Left ventricle myocardium inferior (tissue), 1 donor: Measurements from ENCODE around the gene LRRC45. TPM values are rescaled to one million over a fixed set of nuclear protein-coding genes. Genes with fewer than 3 reads are reported as not detected.

ENCODE experiments used
- DNase-seq: peaks from one replicate; pipeline ENCODE4 v3.0.0-alpha.2; 2020
- H3K27ac ChIP-seq: fragments of 200-600 bp; replicated peaks from 2 replicates; pipeline ENCODE4 v1.8.0; 2021
- H3K27me3 ChIP-seq: fragments of 200-600 bp; 2 replicates; pipeline ENCODE4 v1.8.0; 2021; ENCODE audit warnings: low read depth
- H3K36me3 ChIP-seq: fragments of 200-600 bp; 2 replicates; pipeline ENCODE4 v1.8.0; 2021
- H3K4me1 ChIP-seq: fragments of 200-600 bp; 2 replicates; pipeline ENCODE4 v1.8.0; 2021
- H3K4me3 ChIP-seq: fragments of 200-600 bp; 2 replicates; pipeline ENCODE4 v1.8.0; 2021; ENCODE audit warnings: mild to moderate bottlenecking, moderate library complexity
- H3K9me3 ChIP-seq: fragments of 200-600 bp; replicated peaks from 2 replicates; pipeline ENCODE4 v1.8.0; 2021
- intact Hi-C: fragments of 100-400 bp; cut with micrococcal nuclease; formaldehyde crosslinking; loops from one replicate; pipeline ENCODE4 v1.11.0; 2022
- total RNA-seq: library from RNA; stranded (reverse); fragmentation: NEBNext Ultra II Directional; extraction: Animal tissue kit (Norgen Biotek cat#: 25700); gene quantifications from one replicate; pipeline ENCODE4 v1.2.1, GENCODE V29; 2021
- TF ChIP-seq, protein P1 (sequence below): fragments of 200-600 bp; IDR thresholded peaks from 2 replicates; pipeline ENCODE4 v1.8.0; 2021; ENCODE audit warnings: antibody characterized with exemption, mild to moderate bottlenecking, borderline replicate concordance
- donor health status: DM: no; HTN: yes; CAD: no; lungs with severe emphysema.

LRRC45 gene
- total RNA-seq, 1 donor from 2014 or later, result 4.3 TPM

DNA sequence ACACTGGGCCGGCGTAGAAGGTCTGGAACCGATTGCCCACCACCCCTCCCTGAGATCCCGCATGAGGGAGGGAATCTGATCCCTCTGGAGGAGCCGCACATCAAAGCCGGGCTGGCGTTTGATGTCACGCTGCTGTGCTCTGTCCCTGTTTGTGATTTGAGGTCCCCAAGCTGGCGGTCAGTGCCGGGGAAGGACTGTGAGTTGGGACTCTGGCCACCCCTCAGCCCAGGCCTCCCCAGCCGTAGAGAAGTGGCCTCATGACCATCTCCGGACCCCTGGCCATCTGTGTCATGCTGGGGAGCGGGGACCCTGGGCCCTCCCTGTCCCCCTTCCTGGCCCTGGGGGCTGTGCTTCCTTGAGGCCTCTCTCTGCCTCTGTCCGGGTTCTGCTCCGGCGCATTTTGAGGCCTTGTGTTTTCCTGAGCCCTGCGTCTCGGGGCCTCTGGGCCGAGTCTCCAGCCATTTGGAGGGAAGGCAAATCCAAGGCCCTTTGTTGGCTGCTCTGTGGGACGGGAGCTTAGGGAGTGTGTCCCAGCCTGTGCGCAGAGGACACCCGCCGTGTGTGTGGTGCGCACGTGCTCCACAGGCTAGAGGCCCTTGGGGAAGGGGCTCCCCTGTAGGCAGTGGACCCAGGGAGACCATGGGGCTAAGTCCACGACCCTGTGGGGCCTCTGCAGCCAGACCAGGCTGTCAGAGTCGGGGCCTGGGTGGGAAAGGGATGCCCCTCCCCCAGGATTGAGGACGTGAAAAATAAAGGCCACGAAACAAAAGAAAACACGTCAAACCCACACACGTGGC lies 30.6 kb upstream of the LRRC45 start:
- H3K4me1 ChIP-seq, result peaks cover 25% of the 10 kb centered on the region
- peak overlapping the region; percentile 57 for H3K4me3 ChIP-seq
- no peaks in the 10 kb centered on the region for H3K27me3 ChIP-seq
- TF ChIP-seq, protein P1, sequence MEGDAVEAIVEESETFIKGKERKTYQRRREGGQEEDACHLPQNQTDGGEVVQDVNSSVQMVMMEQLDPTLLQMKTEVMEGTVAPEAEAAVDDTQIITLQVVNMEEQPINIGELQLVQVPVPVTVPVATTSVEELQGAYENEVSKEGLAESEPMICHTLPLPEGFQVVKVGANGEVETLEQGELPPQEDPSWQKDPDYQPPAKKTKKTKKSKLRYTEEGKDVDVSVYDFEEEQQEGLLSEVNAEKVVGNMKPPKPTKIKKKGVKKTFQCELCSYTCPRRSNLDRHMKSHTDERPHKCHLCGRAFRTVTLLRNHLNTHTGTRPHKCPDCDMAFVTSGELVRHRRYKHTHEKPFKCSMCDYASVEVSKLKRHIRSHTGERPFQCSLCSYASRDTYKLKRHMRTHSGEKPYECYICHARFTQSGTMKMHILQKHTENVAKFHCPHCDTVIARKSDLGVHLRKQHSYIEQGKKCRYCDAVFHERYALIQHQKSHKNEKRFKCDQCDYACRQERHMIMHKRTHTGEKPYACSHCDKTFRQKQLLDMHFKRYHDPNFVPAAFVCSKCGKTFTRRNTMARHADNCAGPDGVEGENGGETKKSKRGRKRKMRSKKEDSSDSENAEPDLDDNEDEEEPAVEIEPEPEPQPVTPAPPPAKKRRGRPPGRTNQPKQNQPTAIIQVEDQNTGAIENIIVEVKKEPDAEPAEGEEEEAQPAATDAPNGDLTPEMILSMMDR, result no peak
- H3K27ac ChIP-seq, result peak overlapping the region; percentile 92
- intact Hi-C loops, result no loop called here
- peaks cover 15% of the 10 kb centered on the region for H3K36me3 ChIP-seq
- no peak for DNase-seq
- H3K9me3 ChIP-seq, result no peaks in the 10 kb centered on the region

DNA sequence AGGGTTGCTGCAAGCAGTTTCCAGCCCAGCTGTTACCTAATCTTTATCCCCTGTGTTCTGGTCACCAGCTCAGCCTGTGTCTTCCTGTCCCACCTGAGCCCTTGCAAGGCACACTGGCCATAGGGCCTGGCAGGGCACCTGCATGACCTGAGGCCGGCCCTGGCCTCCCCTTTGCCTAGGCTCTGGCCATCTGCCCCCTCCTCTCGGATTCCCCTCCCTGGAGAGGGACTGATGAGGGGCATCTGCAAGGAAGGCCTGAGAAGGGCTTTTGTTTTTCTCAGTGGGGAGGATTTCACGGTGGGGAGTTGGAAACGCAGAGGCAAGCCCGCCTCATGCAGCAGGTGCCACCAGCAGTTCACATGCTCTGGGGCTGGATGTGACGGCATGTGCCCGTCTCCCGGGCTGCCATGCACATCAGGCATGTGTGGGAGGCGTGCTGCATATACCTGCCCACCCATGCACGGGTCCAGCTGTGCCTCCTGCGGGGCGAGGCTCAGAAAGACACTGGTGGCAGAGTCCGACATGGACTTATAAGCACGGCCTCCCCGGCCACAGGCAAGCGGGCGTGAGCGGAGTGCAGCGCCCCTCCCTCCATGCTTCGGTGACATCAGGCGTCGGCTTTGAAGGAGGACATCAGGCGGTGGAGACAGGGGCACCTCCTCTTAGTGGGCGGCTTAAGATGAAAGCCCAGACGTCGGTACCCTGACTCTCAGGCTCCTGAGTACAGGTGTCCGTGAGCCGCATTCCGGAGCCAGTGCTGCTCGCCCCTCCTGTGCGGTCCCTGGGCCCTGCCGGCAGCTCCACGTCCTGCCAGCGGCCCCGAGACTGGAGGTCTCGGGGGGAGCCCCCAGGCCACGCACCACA lies 29.1 kb upstream of the LRRC45 start:
- no peaks in the 10 kb centered on the region for H3K27me3 ChIP-seq
- intact Hi-C loops, result no loop called here
- no peak for DNase-seq
- no peak overlapping the region for H3K27ac ChIP-seq
- TF ChIP-seq, protein P1, result no peak
- no peaks in the 10 kb centered on the region for H3K9me3 ChIP-seq
- no peak overlapping the region for H3K4me3 ChIP-seq
- H3K36me3 ChIP-seq, result peaks cover 15% of the 10 kb centered on the region
- H3K4me1 ChIP-seq, result peaks cover 31% of the 10 kb centered on the region

DNA sequence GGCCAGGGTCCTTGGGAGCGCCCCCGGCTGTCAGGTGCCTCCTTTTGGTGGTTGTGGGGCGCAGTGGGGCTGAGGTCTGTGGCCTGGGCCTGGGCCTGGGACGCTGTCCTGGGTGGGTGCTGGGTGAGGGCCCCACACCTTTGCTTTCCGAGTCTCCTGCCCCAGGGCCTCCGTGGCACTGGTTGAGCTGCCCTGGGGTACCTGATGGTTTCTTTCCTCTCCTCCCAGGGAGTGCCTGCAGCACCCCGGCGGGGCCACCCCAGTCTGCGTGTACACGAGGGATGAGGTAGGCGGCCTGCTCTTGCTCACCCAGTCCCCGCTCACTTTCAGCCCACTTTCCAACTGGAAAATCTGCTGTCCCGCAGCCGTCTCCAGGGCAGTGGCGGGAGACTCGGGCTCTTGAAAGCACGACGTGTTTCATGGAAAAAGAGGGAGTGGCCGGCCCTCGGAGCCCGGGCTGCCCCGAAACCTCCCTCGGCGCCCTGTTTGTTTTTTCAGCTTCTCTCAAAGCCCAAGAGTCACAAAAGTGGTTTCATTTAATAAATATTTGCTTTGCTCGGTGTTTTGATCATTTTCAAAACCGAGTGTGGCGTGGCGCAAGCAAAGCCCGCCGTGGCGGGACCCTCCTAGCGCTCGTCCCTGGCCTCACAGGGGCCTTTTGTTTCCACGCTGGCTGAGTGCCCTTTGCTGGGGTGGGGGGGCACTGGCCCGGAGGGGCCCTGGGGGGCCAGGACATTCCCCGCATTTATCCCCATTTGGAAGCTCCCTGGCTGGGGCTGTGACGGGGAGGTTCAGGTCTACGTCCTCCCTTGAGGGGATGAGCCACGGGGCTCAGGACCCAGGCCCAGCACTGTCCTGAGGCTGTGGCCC lies 28.3 kb upstream of the LRRC45 start:
- H3K27ac ChIP-seq, result no peak overlapping the region
- H3K9me3 ChIP-seq, result no peaks in the 10 kb centered on the region
- no peak overlapping the region for H3K4me3 ChIP-seq
- DNase-seq, result no peak
- no peaks in the 10 kb centered on the region for H3K27me3 ChIP-seq
- H3K36me3 ChIP-seq, result peaks cover 15% of the 10 kb centered on the region
- intact Hi-C loops, result no loop called here
- TF ChIP-seq, protein P1, result no peak
- peaks cover 31% of the 10 kb centered on the region for H3K4me1 ChIP-seq

DNA sequence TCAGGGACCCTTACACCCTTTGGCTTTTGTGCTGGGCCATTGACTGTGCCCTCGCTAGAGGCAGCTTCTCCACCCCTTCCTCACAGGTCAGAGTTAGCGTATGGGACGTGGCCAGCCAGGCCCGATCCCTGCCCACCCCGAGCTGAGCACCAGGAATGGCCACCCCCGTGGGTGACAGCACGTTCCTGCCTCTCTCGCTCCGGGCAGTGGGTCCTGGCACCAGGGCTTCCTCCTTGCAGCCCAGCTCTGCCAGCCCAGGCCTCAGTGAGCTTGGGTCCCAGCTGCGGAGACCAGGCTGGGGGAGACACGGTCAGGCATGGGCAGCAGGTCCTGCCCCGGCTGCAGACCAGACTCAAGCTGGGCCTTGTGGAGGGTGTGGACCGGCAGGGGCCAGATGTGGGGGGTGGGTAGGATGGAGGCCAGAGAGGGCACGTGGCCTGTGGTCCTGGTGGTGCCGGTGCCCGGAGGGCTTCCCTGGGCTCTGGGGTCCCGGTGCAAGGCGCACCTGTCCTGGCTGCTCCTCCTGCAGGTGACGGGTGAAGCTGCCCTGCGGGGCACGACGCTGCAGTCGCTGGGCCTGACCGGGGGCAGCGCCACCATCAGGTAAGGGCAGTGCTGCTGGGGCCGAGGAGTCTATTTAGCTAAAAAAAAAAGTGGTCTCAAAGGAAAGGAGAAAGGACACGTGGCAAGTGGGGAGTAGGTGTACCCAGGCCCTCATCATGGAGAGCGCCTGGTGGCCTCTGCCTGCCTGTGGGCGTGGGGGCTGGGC lies 27.5 kb upstream of the LRRC45 start:
- DNase-seq, result no peak
- no peaks in the 10 kb centered on the region for H3K27me3 ChIP-seq
- no peak overlapping the region for H3K4me3 ChIP-seq
- intact Hi-C loops, result no loop called here
- H3K36me3 ChIP-seq, result peaks cover 15% of the 10 kb centered on the region
- H3K9me3 ChIP-seq, result no peaks in the 10 kb centered on the region
- H3K4me1 ChIP-seq, result peaks cover 29% of the 10 kb centered on the region
- no peak overlapping the region for H3K27ac ChIP-seq
- TF ChIP-seq, protein P1, result no peak
